ENCODE data around the gene CLRN2. TPM values are rescaled to one million over a fixed set of nuclear protein-coding genes. Genes with fewer than 3 reads are reported as not detected.

CLRN2 gene
- total RNA-seq, 1 experiment from 2014 or later: not detected

GRCh38 chr4:17469931-17470674, 44.9 kb upstream of the CLRN2 start:
- Histone ChIP-seq H3K36me3 (ENCODE audit: low read depth, low read length) (no peaks in the 10 kb centered on the region), H4K20me1 (ENCODE audit: low read length) (no peaks in the 10 kb centered on the region), H3K4me2 (ENCODE audit: low read length) (no peak overlapping the region), H3K9ac (ENCODE audit: low read length) (no peak overlapping the region), H3K4me1 (ENCODE audit: insufficient read depth, low read length) (no peaks in the 10 kb centered on the region), H3F3A (ENCODE audit: low read length, unreplicated experiment) (no peaks in the 10 kb centered on the region), H3K4me3 (ENCODE audit: low read length) (no peak overlapping the region), H3K27ac (ENCODE audit: low read length) (no peak overlapping the region), H3K9me2 (replicated peaks; ENCODE audit: low read length) (no peaks in the 10 kb centered on the region), H2AFZ (ENCODE audit: low read length) (no peak overlapping the region), H3K9me3 (ENCODE audit: low read length) (no peaks in the 10 kb centered on the region), H3K79me2 (ENCODE audit: low read length) (no peaks in the 10 kb centered on the region), H3K27me3 (ENCODE audit: low read length) (no peaks in the 10 kb centered on the region)
- ChIA-PET POLR2A (ENCODE audit: unreplicated experiment) (no interaction called here), CTCF (no interaction called here)
- intact Hi-C loops (cut with micrococcal nuclease): no loop called here
- no TSS peak for BruUV-seq (replicated peaks)
- ATAC-seq (no peak), DNase-seq (no peak)
- TF ChIP-seq EZH2 (IDR thresholded peaks at IDR 0.05; ENCODE audit: low read length, unreplicated experiment): no peak
- TF ChIP-seq CTCF (conservative IDR thresholded peaks at IDR 0.05; ENCODE audit: low read depth, low read length): no peak
- TF ChIP-seq EZH2phosphoT487 (IDR thresholded peaks at IDR 0.05; ENCODE audit: borderline replicate concordance, low read length): no peak

GRCh38 chr4:17475481-17475880, 39.5 kb upstream of the CLRN2 start:
- Histone ChIP-seq H3K79me2 (ENCODE audit: low read length) (no peaks in the 10 kb centered on the region), H3K4me1 (ENCODE audit: insufficient read depth, low read length) (no peaks in the 10 kb centered on the region), H3F3A (ENCODE audit: low read length, unreplicated experiment) (no peaks in the 10 kb centered on the region), H2AFZ (ENCODE audit: low read length) (no peak overlapping the region), H3K27me3 (ENCODE audit: low read length) (no peaks in the 10 kb centered on the region), H3K9me2 (replicated peaks; ENCODE audit: low read length) (no peaks in the 10 kb centered on the region), H3K9ac (ENCODE audit: low read length) (no peak overlapping the region), H3K4me3 (ENCODE audit: low read length) (no peak overlapping the region), H3K4me2 (ENCODE audit: low read length) (no peak overlapping the region), H3K9me3 (ENCODE audit: low read length) (no peaks in the 10 kb centered on the region), H3K36me3 (ENCODE audit: low read depth, low read length) (no peaks in the 10 kb centered on the region), H4K20me1 (ENCODE audit: low read length) (no peaks in the 10 kb centered on the region), H3K27ac (ENCODE audit: low read length) (no peak overlapping the region)
- no peak for TF ChIP-seq CTCF (conservative IDR thresholded peaks at IDR 0.05; ENCODE audit: low read depth, low read length)
- no peak for TF ChIP-seq EZH2phosphoT487 (IDR thresholded peaks at IDR 0.05; ENCODE audit: borderline replicate concordance, low read length)
- no peak for TF ChIP-seq EZH2 (IDR thresholded peaks at IDR 0.05; ENCODE audit: low read length, unreplicated experiment)
- ATAC-seq (no peak), DNase-seq (peak; percentile 31)
- ChIA-PET POLR2A (ENCODE audit: unreplicated experiment) (no interaction called here), CTCF (no interaction called here)
- no TSS peak for BruUV-seq (replicated peaks)
- intact Hi-C loops (cut with micrococcal nuclease): no loop called here

- Histone ChIP-seq H2AFZ (ENCODE audit: low read length) (no peak overlapping the region), H3F3A (ENCODE audit: low read length, unreplicated experiment) (no peaks in the 10 kb centered on the region), H4K20me1 (ENCODE audit: low read length) (no peaks in the 10 kb centered on the region), H3K9me3 (ENCODE audit: low read length) (no peaks in the 10 kb centered on the region), H3K4me1 (ENCODE audit: insufficient read depth, low read length) (no peaks in the 10 kb centered on the region), H3K36me3 (ENCODE audit: low read depth, low read length) (no peaks in the 10 kb centered on the region), H3K27me3 (ENCODE audit: low read length) (no peaks in the 10 kb centered on the region), H3K9me2 (replicated peaks; ENCODE audit: low read length) (no peaks in the 10 kb centered on the region), H3K79me2 (ENCODE audit: low read length) (no peaks in the 10 kb centered on the region), H3K4me3 (ENCODE audit: low read length) (no peak overlapping the region), H3K9ac (ENCODE audit: low read length) (no peak overlapping the region), H3K4me2 (ENCODE audit: low read length) (no peak overlapping the region), H3K27ac (ENCODE audit: low read length) (no peak overlapping the region)
- POLR2A ChIA-PET (ENCODE audit: unreplicated experiment): no interaction called here
- no TSS peak for BruUV-seq (replicated peaks)
- intact Hi-C loops (cut with micrococcal nuclease): no loop called here
- CTCF ChIA-PET: no interaction called here
- no peak for TF ChIP-seq EZH2phosphoT487 (IDR thresholded peaks at IDR 0.05; ENCODE audit: borderline replicate concordance, low read length)
- no peak for TF ChIP-seq EZH2 (IDR thresholded peaks at IDR 0.05; ENCODE audit: low read length, unreplicated experiment)
- TF ChIP-seq CTCF (conservative IDR thresholded peaks at IDR 0.05; ENCODE audit: low read depth, low read length): no peak
- ATAC-seq: no peak
- DNase-seq: no peak
Observed at GRCh38 chr4:17476853-17477252, 38.1 kb upstream of the CLRN2 start.
